GM04504 (cell line): ENCODE measurements around the gene MRAP.

ENCODE experiments used
- DNase-seq: peaks from one replicate; pipeline ENCODE4 v3.0.0-alpha.2; 2012; ENCODE audit warnings: low read depth

The MRAP gene

GRCh38 chr21:32322676-32323075 is 24.0 kb downstream of the MRAP start:
- DNase-seq = no peak

DNA sequence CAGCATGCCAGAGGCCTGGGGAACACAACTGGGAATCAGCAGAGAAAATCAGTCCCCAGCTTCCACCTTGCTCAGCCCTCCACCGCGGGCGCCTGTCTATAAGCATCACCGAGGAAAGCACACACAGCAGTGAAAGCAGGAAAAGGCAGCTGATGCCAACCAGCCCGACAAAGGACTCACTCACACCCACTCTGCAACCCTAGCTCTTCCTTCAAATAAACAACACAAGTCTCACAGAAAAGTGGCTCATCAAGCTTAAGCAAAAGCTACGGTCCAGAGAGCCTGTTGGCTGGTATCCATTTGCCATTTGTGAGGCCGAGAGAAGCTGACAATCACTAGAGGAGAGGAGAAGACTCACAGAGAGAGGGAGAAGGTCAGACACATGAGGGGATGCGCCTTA is 27.1 kb downstream of the MRAP start:
- DNase-seq = no peak

DNA sequence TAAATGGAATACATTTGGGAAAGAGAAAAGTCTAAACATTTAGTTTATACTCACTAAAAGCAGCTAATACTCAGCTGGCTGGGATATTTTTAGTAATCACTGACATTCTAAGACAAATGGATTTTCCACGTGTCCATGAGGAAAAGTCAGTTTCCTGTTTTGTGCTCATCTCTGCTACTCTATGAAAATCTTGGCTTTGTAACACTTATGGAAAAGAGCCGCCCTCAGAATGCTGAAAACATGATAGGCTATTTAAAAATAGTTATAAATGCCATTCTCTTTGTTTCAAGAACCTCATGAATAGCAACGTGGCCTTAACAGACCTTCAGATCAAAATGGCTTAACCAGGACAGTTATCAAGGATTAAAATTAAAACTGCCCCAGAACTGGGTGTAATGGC is 29.9 kb downstream of the MRAP start:
- DNase-seq = peak; percentile 70

DNA sequence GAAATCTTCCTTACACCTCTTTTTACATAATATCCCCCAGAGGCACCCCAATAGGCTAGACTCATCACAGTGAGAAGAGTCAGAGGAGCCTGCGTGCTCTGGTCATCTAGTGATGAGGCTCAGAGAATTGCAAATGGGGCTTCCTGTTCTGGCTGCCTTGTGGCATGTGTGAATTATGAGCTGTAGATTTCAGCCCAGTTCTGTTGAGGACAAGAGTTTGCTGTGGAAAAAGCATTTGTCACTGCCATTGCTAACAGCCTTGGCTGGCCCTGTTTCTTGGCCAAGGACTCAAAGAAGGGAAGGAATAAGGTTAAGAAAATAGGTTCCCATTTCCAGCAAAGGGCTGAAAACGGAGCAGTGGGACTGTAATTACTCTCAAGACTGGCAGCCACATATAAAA is 30.7 kb downstream of the MRAP start:
- DNase-seq = peak; percentile 80

DNA sequence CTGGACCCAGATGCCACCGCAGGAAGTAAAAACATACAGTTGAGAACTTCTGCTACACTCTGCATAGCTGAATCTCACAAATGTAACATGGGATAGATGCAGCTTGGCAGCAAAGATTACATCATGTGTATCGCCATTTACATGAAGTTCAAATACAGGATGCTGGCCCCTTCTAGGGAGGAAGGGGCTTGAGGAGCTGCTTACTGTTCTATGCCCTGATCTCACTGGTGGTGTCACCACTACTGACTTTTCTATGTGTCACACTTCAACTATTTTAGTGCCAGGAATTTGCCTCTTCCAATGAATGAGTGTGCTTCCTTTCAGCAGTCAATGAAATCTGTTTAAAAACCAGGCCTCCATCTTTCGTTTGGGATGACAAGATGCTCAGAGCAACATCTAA is 31.1 kb downstream of the MRAP start:
- DNase-seq = peak; percentile 44

GRCh38 chr21:32330784-32331311 is 32.2 kb downstream of the MRAP start:
- no peak for DNase-seq

- no peak for DNase-seq
Observed at GRCh38 chr21:32331444-32332305, 33.0 kb downstream of the MRAP start.

DNA sequence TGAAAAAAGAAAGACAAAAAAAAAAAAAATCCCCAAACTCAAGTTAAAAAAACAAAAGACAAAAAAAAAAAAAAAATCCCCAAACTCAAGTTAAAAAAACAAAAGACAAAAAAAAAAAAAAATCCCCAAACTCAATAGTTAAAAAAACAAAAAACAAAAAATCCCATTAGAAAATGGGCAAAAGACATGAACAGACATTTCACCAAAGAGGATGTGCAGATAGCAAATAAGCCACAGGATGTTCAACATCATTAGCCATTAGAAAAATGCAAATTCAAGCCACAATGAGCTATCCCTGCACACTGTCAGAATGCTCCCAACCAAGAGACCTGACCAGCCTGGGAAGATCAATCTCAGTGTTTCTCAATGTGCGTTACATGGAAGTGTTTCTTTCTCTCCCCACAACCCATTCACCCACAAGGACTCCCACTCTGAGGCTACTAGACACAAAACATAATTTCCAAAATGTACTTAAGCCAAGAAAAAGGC is 33.9 kb downstream of the MRAP start:
- DNase-seq = no peak

DNA sequence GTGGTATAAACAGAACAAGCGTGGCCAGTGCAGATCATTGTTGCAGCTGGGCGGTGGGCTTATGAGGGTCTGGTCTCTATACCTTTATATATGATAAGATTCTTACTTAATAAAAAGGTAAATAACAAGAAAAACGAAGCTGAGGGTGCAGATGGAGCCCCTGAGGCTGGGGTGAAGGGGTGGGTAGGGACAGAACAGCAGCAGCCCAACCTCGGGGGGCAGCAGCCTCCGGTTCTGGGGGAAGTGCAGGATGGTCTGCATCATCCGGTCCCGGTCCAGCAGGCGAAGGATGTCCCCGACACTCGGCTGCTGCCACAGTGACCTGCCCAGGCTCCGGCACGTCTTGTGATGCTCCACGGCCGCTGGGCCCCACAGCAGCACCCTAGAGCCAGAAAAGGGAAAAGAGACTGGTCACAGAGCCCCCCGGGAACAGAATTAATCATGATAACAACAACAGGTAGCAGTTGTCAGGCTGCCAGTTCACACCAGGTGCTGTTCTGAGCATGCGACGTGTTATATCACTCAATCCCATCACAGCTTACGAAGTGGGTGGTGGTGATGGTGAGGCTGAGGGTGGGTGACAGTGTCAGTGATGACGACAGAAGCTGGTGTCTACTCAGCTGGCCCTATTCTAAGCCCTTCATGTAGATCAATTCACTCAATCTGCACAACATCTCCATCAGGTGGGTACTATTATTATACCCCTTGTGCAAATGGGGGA is 35.5 kb downstream of the MRAP start:
- DNase-seq = no peak

GRCh38 chr21:32334980-32335531 is 36.4 kb downstream of the MRAP start:
- DNase-seq = peak; percentile 65

GRCh38 chr21:32335601-32336575 is 37.2 kb downstream of the MRAP start:
- no peak for DNase-seq

- no peak for DNase-seq
Observed at GRCh38 chr21:32336711-32337110, 38.1 kb downstream of the MRAP start.

DNA sequence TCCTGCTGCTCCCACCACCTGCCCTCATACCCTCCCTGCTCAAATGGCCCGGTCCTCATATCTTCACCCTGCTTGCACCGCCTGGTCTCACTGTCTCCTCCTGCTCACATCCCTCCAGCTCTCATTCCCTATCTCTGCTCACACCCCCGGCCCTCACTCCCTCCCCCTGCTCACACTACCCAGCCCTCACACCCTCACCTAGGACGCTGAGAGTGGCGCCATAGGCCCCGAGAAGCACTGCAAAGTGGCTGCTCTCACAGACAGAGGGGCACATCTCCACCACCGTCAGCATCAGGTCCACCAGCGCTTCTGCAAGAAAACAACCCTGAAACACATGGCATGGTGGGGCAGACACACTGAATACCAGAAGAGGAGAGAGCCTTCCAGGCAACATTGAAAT is 38.6 kb downstream of the MRAP start:
- no peak for DNase-seq

- DNase-seq = no peak
Observed at GRCh38 chr21:32338209-32338921, 39.7 kb downstream of the MRAP start.

DNA sequence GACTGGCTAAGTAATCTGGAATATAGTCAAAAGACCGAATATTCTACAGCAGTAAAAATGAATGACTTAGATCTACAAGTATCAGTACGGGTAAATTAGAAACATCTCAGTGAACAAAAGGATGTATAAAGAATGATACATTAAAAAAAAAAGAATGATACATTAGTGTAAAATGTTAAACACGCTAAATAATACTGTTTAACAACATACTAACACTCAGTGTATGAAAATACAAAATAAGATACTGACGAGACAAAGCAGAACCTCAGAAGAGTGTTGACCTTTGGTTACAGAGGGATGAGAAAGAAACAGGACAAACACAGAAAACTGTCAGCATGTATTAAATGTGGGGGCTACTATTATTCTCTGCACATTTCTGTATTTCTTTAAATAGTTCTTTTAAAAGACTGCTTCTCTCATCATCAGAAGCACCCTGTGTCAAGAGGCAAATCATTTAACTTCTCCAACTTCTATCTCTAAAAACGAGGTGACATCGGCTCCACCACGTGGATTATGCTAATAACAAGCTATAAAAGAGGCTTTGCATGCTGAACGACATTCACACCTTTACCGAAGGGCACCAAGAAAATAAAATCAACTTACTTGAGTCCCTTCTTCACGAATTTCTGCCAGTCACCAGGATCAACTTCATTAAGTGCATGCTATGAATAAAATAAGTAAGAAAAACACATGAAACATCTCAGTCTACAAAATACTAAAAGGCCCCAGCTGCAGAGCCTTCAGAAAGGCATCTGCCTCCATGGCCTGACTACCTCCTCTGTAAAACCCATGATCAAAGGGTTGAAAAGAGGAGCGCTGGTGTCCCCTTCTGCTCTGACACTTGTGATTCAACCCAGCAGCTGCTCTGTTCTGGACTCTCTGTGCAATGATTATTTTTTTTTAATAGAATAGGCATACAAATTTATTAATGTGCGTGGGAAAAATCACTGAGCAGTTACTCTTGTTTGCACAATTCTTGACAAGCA is 42.5 kb downstream of the MRAP start:
- no peak for DNase-seq

DNA sequence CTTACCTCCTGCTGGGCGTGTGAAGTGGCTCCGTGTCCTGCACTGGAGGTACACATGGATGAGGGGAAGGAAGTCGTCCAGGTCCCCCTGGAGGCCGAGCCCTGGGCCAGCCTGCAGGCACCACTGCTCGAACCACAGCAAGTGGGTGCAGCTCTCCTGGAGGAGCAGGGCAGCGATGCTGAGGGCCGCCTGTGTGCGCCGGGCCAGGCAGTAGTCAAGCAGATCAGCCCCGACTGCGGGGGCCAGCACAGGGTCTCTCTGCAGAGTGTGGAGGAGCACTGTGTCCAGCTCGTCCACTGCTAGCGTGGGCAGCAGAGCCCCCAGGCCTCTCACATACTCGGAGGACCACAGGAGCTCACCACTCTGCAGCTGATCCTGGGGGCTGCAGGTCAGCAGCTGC is 48.3 kb downstream of the MRAP start:
- DNase-seq = no peak

DNA sequence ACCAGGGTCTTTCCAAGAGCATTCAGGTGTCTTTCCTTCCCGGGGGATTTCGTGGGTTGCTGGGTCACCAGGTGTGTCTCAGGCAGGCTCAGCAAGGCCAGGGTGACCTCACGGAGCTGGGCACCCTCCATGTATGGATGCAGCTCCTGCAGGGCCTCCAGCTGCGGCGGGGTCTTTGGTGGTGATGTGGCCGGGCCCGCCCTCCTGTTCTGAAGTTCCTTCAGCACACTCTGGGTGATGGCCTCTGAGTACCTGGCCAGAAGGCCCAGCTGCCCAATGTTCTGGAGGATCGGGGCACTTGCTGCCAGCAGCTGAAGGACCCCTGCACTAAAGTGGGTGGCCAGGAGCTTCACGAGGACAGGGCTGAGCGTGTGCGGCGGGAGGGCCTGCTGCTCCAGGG is 48.7 kb downstream of the MRAP start:
- DNase-seq = no peak

GRCh38 chr21:32347977-32348376 is 49.3 kb downstream of the MRAP start:
- no peak for DNase-seq

DNA sequence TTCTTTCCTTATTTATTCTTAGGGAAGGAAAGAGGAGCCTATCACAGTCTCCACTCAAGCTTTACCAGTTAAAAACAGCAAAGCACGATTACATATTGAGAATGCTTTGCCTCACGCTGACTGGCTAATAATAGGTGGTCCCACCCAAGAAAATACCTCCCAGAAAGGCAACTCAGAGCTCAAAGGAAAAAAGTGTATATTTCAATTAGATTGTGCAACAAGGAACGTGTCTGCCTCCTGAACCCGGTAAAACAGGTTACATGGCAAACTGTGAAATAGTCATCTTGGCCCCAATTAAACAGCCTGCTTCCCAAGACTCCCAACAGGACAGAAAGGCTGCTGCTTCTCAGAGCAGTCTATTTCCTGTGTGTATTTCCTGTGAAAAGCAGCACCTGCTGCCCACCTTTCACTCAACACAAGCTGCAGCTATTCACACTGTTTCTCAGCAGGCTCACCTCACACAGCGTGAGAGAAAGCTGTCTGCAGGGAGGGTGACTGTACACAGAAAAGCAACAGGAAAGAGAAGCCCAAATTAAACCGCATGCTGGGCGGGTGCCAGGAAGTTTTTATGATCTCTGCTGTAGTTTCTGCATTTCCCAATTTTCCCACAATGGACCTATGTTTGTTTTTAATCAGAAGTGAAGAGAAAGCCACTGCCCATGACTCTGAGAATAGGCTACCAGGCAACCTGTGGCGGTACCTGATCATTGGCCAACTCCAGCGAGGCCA is 50.1 kb downstream of the MRAP start:
- no peak for DNase-seq
